Thyroid gland (tissue), 4 donors: ENCODE measurements around the gene TMEM260.

Source experiments
- CTCF ChIP-seq, 6 experiments: fragments of 200-600 bp in 3 of 6; fragments of 450-650 bp in 3 of 6; sonication (generic) in 3 of 6; IDR thresholded peaks; one replicate each; pipeline ENCODE4 v1.5.1; 2016 to 2019; ENCODE audit warnings: antibody characterized with exemption in 6 of 6, mild to moderate bottlenecking in 2 of 6, inconsistent platforms in 1 of 6, moderate library complexity in 1 of 6
- POLR2A ChIP-seq, 2 donors: fragments of 450-650 bp; IDR thresholded peaks; one replicate each; pipeline ENCODE4 v1.6.1; 2017; ENCODE audit warnings: antibody characterized with exemption in 2 of 2, mild to moderate bottlenecking in 2 of 2, moderate library complexity in 1 of 2

- TF ChIP-seq CTCF (IDR thresholded peaks at IDR 0.05) (no peak), POLR2A (IDR thresholded peaks at IDR 0.05) (no peak)
Observed at GRCh38 chr14:56539862-56540261, 39.7 kb upstream of the TMEM260 start.
